Measurements from ENCODE around the gene BRD2. TPM values are rescaled to one million over a fixed set of nuclear protein-coding genes. Genes with fewer than 3 reads are reported as not detected.

The BRD2 gene
- total RNA-seq, 1 donor from 2014 or later = 166 TPM

DNA sequence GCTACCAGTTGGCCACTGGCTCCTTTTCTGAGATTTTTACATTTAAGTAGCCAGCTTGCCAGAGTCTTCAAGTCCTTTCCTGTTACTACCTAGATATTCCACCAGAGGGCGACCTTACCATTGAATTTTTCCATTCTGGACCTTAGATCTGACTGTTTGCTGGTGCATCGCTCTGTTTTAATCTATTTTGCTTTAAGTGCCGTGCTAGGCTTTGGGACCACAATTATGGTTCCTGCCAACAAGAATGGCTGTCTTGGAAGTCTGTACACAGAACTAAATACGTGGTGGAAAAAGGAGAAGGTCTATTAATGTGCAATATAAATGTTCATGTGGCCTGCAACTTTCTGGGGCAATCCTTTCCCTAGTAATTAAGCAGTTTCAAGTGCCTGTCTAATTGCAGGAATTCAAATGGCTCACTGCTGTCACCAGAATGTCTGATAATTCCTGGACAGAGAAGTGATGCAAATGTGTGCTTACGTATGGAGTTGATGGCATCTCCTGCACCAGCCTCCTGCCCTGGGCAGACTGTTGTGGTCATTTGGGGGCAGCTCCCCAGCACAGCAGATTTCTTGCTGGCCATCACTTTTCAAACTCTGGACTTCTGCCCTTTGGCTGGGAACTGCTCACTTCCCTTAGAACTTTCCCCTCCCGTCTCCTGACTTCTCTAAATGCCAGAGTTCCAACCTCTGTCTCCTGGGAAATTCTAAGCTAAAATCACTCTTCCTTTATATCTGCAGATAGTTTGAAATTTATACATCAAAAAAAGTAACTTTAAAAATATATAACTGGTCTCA is 46.6 kb downstream of the BRD2 start:
- Mint-ChIP-seq H3K9me3 (ENCODE audit: unreplicated experiment) (no peaks in the 10 kb centered on the region), H3K4me3 (ENCODE audit: unreplicated experiment) (no peak overlapping the region), H3K27me3 (ENCODE audit: unreplicated experiment) (peaks cover 82% of the 10 kb centered on the region), H3K27ac (ENCODE audit: unreplicated experiment) (no peak overlapping the region), H3K4me1 (ENCODE audit: unreplicated experiment) (peaks cover 7% of the 10 kb centered on the region), H3K36me3 (ENCODE audit: unreplicated experiment) (no peaks in the 10 kb centered on the region)
- DNase-seq (ENCODE audit: extremely low spot score, unreplicated experiment) = no peak
- TF ChIP-seq CTCF (IDR thresholded peaks at IDR 0.05) = peak; percentile 78

GRCh38 chr6:33015798-33016197 is 47.4 kb downstream of the BRD2 start:
- no peak for TF ChIP-seq CTCF (IDR thresholded peaks at IDR 0.05)
- H3K4me1 Mint-ChIP-seq (ENCODE audit: unreplicated experiment) = peaks cover 7% of the 10 kb centered on the region
- H3K27ac Mint-ChIP-seq (ENCODE audit: unreplicated experiment) = no peak overlapping the region
- no peaks in the 10 kb centered on the region for H3K9me3 Mint-ChIP-seq (ENCODE audit: unreplicated experiment)
- no peak for DNase-seq (ENCODE audit: extremely low spot score, unreplicated experiment)
- H3K4me3 Mint-ChIP-seq (ENCODE audit: unreplicated experiment) = no peak overlapping the region
- H3K36me3 Mint-ChIP-seq (ENCODE audit: unreplicated experiment) = no peaks in the 10 kb centered on the region
- H3K27me3 Mint-ChIP-seq (ENCODE audit: unreplicated experiment) = peaks cover 83% of the 10 kb centered on the region

DNA sequence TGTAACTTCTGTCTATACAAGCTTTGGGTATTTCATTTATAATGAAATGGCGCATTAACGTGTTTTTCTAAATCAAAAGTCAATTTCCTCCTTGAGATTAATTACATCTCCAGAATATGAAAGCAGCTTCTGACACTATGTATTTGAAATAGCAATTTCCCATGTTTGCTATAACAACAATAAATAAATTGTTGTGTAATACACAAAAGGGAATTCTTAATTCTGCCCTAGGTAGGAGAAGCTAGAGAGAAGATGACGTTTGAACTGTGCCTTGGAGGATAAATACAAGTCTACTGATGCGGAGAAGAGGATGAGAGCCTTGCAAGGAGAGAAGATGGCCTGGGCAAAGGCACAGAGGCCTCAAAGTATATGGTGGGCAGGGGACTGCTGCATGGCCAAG is 48.6 kb downstream of the BRD2 start:
- no peak for TF ChIP-seq CTCF (IDR thresholded peaks at IDR 0.05)
- no peak for DNase-seq (ENCODE audit: extremely low spot score, unreplicated experiment)
- Mint-ChIP-seq H3K9me3 (ENCODE audit: unreplicated experiment) (no peaks in the 10 kb centered on the region), H3K27me3 (ENCODE audit: unreplicated experiment) (peaks cover 75% of the 10 kb centered on the region), H3K4me1 (ENCODE audit: unreplicated experiment) (peaks cover 7% of the 10 kb centered on the region), H3K36me3 (ENCODE audit: unreplicated experiment) (no peaks in the 10 kb centered on the region), H3K27ac (ENCODE audit: unreplicated experiment) (no peak overlapping the region), H3K4me3 (ENCODE audit: unreplicated experiment) (no peak overlapping the region)

- H3K9me3 Mint-ChIP-seq (ENCODE audit: unreplicated experiment) = no peaks in the 10 kb centered on the region
- TF ChIP-seq CTCF (IDR thresholded peaks at IDR 0.05) = no peak
- no peak overlapping the region for H3K4me3 Mint-ChIP-seq (ENCODE audit: unreplicated experiment)
- H3K36me3 Mint-ChIP-seq (ENCODE audit: unreplicated experiment) = no peaks in the 10 kb centered on the region
- H3K4me1 Mint-ChIP-seq (ENCODE audit: unreplicated experiment) = peaks cover 7% of the 10 kb centered on the region
- H3K27ac Mint-ChIP-seq (ENCODE audit: unreplicated experiment) = no peak overlapping the region
- no peak for DNase-seq (ENCODE audit: extremely low spot score, unreplicated experiment)
- H3K27me3 Mint-ChIP-seq (ENCODE audit: unreplicated experiment) = peaks cover 71% of the 10 kb centered on the region
Measured at GRCh38 chr6:33017694-33018353, 49.4 kb downstream of the BRD2 start.

DNA sequence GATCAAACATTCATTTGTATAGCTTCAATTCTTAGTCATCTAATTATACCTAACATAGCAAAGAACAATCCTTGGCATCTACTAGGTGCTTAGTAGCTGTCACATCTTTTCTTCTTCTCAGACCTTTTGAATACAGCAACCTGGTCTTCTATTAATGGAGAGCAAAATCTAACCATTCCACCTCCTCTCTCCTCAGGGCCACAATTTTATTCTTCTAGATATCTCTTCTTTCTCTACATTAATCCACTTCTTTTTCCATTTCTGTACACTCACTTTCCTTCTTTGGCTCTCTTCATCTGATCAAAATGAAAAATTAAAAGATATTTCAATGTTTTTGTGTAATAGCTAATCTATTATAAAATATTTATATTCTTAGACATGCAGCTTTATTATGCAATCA is 50.0 kb downstream of the BRD2 start:
- no peaks in the 10 kb centered on the region for H3K9me3 Mint-ChIP-seq (ENCODE audit: unreplicated experiment)
- peaks cover 7% of the 10 kb centered on the region for H3K4me1 Mint-ChIP-seq (ENCODE audit: unreplicated experiment)
- no peak overlapping the region for H3K27ac Mint-ChIP-seq (ENCODE audit: unreplicated experiment)
- H3K4me3 Mint-ChIP-seq (ENCODE audit: unreplicated experiment) = no peak overlapping the region
- DNase-seq (ENCODE audit: extremely low spot score, unreplicated experiment) = no peak
- no peak for TF ChIP-seq CTCF (IDR thresholded peaks at IDR 0.05)
- no peaks in the 10 kb centered on the region for H3K36me3 Mint-ChIP-seq (ENCODE audit: unreplicated experiment)
- H3K27me3 Mint-ChIP-seq (ENCODE audit: unreplicated experiment) = peaks cover 69% of the 10 kb centered on the region
